HUES6 (cell line): Measurements from ENCODE around the gene TSPAN9.

Experiments
- H3K27ac ChIP-seq: 2 replicates; pipeline ENCODE4 v1.7.0; 2013; ENCODE audit warnings: low read depth, mild to moderate bottlenecking, low read length, inconsistent platforms
- H3K27me3 ChIP-seq: 2 replicates; pipeline ENCODE4 v1.6.1; 2013; ENCODE audit warnings: low read length; ENCODE audit not compliant: control insufficient read depth, insufficient read depth
- H3K36me3 ChIP-seq: 2 replicates; pipeline ENCODE4 v1.6.1; 2013; ENCODE audit warnings: low read length; ENCODE audit not compliant: control insufficient read depth, insufficient read depth
- H3K4me1 ChIP-seq: 2 replicates; pipeline ENCODE4 v1.6.1; 2013; ENCODE audit warnings: low read length; ENCODE audit not compliant: control insufficient read depth, insufficient read depth
- H3K4me3 ChIP-seq: 2 replicates; pipeline ENCODE4 v1.5.1; 2013; ENCODE audit warnings: low read depth, low read length
- H3K9ac ChIP-seq: one replicate; pipeline ENCODE4 v1.6.1; 2013; ENCODE audit warnings: mild to moderate bottlenecking, low read length
- H3K9me3 ChIP-seq: 2 replicates; pipeline ENCODE4 v1.6.1; 2013; ENCODE audit warnings: low read depth, low read length; ENCODE audit not compliant: control insufficient read depth, insufficient read depth

TSPAN9 gene

DNA sequence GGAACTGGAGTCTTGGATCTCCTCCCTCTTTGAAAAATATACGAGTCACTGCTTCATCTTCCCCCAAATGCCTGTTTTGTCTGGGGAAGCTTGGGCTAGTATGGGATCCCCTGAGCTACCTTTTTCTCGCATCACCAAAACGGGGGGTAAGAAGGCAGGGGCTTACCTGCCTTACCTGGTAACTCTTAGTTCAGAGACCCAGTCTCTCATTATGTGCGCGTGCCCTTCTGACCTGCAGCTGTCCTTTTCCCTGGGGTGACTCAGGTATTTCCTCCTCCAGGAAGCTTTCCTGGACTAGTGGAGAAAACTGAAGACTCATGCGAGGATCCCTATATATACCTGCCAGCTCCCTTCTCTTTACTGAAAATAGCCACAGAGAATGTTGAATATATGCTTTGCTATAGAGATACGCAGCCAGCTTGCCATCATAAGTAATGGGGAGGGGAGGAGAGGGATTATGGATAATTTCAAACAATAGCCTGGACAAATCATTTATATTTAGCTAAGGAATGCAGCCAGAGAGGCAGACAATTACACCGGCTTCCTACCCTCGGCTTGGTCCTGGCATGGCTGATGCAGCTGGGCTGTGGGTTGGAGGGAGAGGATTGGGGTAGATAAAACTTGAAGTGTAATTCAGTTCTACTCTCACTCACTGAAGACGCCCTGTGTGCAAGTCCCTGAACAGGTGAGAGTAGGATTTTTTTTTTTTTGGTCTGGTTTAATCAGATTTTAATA is 1.1 kb downstream of the TSPAN9 start:
- peak overlapping the region; percentile 67 for H3K4me3 ChIP-seq
- H3K4me1 ChIP-seq, result peaks cover 18% of the 10 kb centered on the region
- peaks cover 16% of the 10 kb centered on the region for H3K27me3 ChIP-seq
- H3K27ac ChIP-seq, result no peak overlapping the region
- no peaks in the 10 kb centered on the region for H3K36me3 ChIP-seq
- 0 out of 2 replicates have a peak, but pooled peaks cover 5% of the 10 kb centered on the region for H3K9me3 ChIP-seq
- peak overlapping the region; percentile 46 for H3K9ac ChIP-seq

DNA sequence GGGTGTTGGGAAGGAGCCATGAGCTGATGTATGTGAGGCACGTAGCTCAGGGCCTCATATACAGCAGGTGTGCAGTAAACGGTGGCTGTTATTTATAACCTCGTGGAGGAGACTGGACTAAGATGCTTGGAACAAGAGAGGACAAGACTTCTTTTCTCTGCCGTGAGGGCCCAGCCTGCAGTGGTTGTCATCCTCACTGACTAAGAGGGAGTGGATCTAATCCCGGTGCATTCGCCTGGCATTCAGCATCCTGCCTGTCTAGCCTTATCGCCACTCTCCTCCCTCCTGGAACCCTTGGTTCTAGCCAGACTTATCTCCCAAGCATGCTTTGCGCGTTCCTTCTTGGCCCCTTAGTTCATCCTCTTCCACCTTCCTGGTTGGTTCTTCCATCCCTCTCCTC is 3.9 kb downstream of the TSPAN9 start:
- Histone ChIP-seq H3K4me1 (peaks cover 41% of the 10 kb centered on the region), H3K9me3 (0 out of 2 replicates have a peak, but pooled peaks cover 5% of the 10 kb centered on the region), H3K9ac (no peak overlapping the region), H3K27ac (no peak overlapping the region), H3K27me3 (peaks cover 9% of the 10 kb centered on the region; the same call in 1 of the 2 replicates), H3K36me3 (no peaks in the 10 kb centered on the region), H3K4me3 (no peak overlapping the region)

DNA sequence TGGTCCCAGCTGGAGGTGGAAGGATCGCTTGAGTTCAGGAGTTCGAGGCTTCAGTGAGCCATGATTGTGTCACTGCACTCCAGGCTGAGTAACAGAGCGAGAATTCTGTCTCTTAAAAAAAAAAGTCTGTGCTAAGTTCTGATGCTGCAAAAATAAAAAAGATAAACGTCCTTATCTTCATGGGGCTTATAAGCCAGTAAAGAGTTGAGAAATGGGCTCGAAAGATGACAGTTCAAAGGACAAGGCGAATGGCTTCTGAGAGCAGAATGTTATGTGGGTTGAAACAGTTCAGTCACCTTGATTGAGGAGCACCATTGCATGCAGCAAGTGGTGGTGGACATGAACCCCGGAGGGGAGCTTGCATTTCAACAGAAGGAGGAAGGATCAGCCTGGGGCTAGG is 4.7 kb downstream of the TSPAN9 start:
- Histone ChIP-seq H3K9ac (no peak overlapping the region), H3K4me3 (no peak overlapping the region), H3K27me3 (peaks cover 6% of the 10 kb centered on the region; the same call in 1 of the 2 replicates), H3K9me3 (0 out of 2 replicates have a peak, but pooled peaks cover 5% of the 10 kb centered on the region), H3K36me3 (no peaks in the 10 kb centered on the region), H3K27ac (no peak overlapping the region), H3K4me1 (peaks cover 38% of the 10 kb centered on the region)

DNA sequence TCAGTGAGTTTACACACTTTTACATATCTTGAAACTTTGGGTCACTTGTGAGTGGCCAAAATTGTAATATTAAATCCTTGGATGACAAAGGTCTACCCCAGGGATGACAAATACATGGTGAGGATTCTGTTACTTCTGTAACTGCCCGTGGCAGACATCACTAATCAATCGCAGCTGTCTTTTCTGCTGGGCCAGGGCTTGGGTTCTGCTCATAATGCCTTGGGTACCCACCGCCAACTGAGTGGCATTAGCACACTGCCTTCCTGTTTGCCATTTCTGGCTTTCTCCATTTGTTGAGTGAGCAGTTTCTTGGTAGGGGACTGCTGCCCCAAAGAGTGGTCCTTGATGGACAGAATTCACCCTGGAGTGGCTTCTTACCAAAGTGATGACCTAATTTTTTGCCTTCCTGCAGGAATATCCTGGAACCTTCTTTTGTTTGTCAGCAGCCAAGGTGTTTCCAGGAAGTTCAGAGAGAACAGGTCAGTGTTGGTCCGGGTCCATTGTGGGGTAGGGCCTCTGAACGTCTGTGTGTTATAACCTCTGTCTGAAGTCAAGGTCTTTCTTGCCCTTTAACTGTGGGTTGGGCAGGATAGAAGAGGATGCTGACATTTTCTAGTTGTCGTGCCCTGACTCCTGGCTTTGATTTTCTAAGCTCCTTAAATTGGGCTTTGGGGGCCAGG is 6.2 kb downstream of the TSPAN9 start:
- H3K36me3 ChIP-seq, result no peaks in the 10 kb centered on the region
- no peaks in the 10 kb centered on the region for H3K27me3 ChIP-seq
- no peak overlapping the region for H3K27ac ChIP-seq
- no peak overlapping the region for H3K4me3 ChIP-seq
- H3K9me3 ChIP-seq, result 0 out of 2 replicates have a peak, but pooled peaks cover 5% of the 10 kb centered on the region
- no peak overlapping the region for H3K9ac ChIP-seq
- H3K4me1 ChIP-seq, result peaks cover 33% of the 10 kb centered on the region

DNA sequence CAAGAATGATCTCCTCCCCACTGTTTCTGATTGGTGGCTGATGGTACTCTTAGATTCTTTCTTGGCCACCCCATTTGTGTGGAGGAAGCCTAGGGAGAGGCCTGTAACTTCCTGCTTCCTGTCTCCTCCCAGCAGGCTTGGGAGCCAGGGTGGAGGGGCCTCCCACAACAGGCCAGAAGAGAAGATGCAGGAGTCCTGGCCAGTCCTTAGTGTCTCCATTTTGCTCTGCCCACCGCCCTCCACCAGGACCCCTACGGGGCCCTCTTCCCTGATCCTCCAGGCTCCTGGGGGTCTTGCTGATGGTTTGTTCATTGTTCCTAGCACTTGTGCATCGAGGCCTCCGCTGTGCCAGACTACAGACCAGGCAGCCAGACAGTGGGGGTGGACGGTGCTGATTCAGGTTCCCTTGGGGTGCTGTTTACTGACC is 6.8 kb downstream of the TSPAN9 start:
- H3K27ac ChIP-seq, result no peak overlapping the region
- H3K9me3 ChIP-seq, result 0 out of 2 replicates have a peak, but pooled peaks cover 5% of the 10 kb centered on the region
- no peak overlapping the region for H3K4me3 ChIP-seq
- no peaks in the 10 kb centered on the region for H3K36me3 ChIP-seq
- peaks cover 30% of the 10 kb centered on the region for H3K4me1 ChIP-seq
- no peak overlapping the region for H3K9ac ChIP-seq
- no peaks in the 10 kb centered on the region for H3K27me3 ChIP-seq

DNA sequence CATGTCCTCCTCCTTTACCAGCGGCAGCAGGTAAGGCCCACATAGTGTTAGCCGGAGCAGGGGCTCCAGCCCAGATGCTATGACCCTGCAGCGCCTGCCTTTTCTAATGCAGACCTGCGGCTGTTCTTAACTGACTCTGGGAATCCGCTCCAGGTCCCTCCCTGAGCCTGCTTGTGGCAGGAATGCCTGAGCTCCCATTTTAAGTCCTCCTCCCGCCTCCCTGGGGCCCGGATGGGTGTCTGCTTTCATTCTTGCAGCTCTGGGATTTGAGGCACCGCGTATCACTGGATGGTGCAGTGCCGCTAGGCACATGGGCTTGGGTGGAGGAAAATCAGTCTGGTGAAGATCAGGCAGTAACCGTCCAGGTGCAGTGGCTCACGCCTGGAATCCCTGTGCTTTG is 7.6 kb downstream of the TSPAN9 start:
- peaks cover 30% of the 10 kb centered on the region for H3K4me1 ChIP-seq
- no peak overlapping the region for H3K9ac ChIP-seq
- H3K27ac ChIP-seq, result no peak overlapping the region; the same call in 1 of the 2 replicates
- H3K27me3 ChIP-seq, result no peaks in the 10 kb centered on the region
- H3K36me3 ChIP-seq, result no peaks in the 10 kb centered on the region
- H3K4me3 ChIP-seq, result no peak overlapping the region
- 0 out of 2 replicates have a peak, but pooled peaks cover 5% of the 10 kb centered on the region for H3K9me3 ChIP-seq

DNA sequence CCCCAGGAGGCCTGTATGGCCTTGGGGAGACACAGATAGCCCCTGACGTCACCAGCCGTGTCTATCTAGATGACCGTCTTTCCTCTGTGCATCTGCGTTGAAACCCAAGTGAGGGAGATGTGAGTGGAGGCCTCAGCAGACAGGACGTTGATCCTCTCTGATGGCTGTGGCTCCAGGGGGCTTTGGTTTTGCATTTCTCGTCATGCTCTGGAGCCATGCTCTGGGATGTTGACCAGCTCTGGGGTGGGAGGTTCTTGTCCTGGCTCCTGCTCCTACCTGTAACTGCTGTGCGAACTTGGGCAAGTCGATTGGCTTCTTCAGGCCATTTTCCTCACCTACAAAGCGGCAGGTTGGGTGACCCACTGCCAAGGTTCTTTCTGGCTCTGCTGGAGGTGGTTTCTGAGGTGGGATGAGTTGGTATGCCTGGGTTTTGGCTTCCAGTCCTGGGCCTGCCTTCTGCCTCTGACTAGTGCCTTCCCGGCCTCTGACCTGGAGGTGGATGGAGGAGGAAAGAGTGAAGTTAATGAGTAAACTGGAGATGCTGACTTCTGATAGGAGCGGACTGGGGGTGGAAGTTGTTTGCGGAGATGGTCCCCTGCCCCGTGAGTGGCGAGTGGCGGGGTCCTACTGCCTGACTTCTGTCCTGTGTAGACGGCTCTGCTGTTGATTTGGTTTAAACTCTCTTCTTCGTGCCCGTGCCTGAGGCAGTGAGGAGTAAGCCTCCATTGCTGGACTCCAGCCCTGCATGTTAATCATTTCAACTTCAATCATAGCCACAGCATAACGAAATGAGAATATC is 8.4 kb downstream of the TSPAN9 start:
- Histone ChIP-seq H3K4me3 (no peak overlapping the region), H3K36me3 (no peaks in the 10 kb centered on the region), H3K9ac (no peak overlapping the region), H3K4me1 (peaks cover 30% of the 10 kb centered on the region), H3K27me3 (no peaks in the 10 kb centered on the region), H3K9me3 (0 out of 2 replicates have a peak, but pooled peaks cover 5% of the 10 kb centered on the region), H3K27ac (no peak overlapping the region)

DNA sequence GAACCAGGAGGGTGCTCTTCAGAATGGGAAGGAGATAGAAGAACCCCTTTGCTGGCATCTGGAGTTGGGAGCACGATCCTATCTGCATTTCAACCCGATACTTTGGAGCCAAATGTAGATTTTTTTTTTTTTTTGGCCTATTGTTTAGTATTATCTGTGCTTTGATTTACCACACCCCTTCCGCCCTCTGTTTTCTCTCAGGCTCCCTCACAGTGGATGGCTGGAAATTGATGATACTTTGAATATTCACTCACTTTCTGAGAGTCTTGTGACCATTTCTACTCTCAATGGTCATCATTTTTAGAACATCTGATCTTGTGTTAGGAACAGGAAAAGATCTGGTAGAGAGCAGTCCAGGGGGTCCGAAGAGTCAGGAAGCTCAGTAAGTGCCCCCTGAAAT is 9.0 kb downstream of the TSPAN9 start:
- no peak overlapping the region for H3K9ac ChIP-seq
- no peak overlapping the region for H3K4me3 ChIP-seq
- H3K4me1 ChIP-seq, result peaks cover 30% of the 10 kb centered on the region
- H3K36me3 ChIP-seq, result no peaks in the 10 kb centered on the region
- no peak overlapping the region for H3K27ac ChIP-seq
- H3K27me3 ChIP-seq, result no peaks in the 10 kb centered on the region
- H3K9me3 ChIP-seq, result 0 out of 2 replicates have a peak, but pooled peaks cover 5% of the 10 kb centered on the region

DNA sequence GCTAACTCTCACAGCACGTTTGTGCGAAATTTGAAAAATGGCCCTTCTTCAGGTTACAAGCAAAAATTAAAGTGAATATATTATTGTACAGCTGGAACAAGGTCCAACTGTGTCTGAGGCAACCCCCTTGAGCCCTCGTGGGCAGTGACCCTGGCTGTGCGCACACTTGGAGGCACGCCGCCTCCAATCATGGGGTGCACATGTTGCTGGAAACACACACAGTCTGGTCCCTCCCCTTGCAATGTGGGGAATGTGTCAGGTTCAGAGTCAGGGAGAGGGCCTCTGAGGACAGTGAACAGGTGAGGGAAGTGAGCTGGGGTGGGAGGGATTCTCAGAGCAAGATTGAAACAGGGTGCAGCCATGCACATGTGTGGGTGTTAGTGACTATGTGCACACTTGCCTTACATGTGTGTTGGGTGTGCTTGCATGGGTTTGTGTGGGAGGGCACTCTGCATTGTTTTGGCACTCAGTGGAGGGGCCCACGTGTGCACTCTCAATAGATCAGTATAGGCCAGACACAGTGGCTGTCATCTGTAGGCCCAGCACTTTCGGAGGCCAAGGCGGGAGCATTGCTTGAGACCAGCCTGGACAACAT is 9.6 kb downstream of the TSPAN9 start:
- Histone ChIP-seq H3K4me1 (peaks cover 30% of the 10 kb centered on the region), H3K9ac (no peak overlapping the region), H3K9me3 (0 out of 2 replicates have a peak, but pooled peaks cover 5% of the 10 kb centered on the region), H3K4me3 (no peak overlapping the region), H3K36me3 (no peaks in the 10 kb centered on the region), H3K27me3 (no peaks in the 10 kb centered on the region), H3K27ac (no peak overlapping the region)

DNA sequence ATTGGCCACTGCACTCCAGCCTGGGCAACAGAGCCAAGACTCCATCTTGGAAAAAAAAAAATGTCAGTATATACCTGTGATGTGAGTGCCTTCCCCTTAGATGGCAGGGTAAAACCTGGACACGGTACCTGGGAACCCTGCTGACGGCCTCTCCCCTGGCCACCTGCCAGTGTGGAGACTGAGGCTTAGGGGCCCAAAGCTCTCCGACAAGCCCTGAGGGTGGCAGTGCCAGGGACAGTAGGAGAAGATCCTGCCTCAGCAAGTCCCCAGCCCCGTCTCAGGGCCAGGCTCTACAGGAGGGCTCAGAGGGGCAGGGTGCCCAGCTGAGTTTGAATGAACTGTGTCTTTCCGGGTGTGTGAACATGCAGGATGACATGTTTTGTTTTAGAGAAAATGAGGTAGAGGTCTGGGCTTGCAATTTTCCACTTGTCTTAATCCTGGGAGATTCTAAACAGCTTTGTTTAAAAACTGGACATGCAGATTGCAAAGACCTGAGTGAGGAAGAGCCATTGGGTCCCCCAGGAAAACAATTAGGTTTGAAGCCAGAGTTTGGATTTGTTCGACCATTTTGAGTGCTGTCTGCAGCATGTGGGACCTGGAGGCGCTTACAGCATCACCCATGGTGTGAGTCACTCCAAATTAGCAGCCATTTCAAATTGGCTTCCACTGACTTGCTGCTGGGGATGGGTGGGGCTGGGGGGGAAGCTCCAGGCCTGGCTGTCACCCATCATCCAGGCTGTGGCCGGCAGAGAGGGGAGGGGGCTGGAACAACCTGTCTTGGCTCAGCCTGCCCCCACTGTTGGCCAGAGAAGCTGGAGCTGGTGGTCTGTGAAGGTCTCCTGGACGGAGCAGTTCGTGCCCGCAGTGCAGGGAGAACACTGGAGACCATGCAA is 10.8 kb downstream of the TSPAN9 start:
- H3K36me3 ChIP-seq, result no peaks in the 10 kb centered on the region
- H3K9me3 ChIP-seq, result no peaks in the 10 kb centered on the region
- no peaks in the 10 kb centered on the region for H3K27me3 ChIP-seq

More for the DNA sequence above, 10.8 kb downstream of the TSPAN9 start:
- no peak overlapping the region for H3K9ac ChIP-seq
- H3K4me1 ChIP-seq, result peaks cover 30% of the 10 kb centered on the region
- H3K4me3 ChIP-seq, result no peak overlapping the region
- no peak overlapping the region for H3K27ac ChIP-seq
